ENCODE measurements around the gene UBXN2A.

Gene UBXN2A

DNA sequence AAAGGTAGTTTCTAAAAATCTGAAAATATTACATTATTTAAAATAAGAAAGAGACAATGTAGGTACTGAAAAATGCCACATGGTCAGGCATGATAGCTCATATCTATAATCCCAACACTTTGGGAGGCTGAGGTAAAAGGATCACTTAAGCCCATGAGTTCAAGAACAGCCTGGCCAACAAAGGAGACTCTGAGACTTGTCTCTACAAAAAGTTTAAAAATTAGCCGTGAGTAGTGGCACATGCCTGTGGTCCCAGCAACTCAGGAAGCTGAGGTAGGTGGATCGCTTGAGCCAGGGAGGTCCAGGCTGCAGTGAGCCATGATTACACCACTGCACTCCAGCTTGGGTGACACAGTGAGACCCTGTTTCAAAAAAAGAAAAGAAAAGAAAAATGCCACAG is 35.1 kb upstream of the UBXN2A start:
- Histone ChIP-seq H3K9ac (ENCODE audit: low read length) (peak overlapping the region; percentile 39), H3K79me1 (replicated peaks; ENCODE audit: low read length, poor library complexity, severe bottlenecking) (peaks cover 5% of the 10 kb centered on the region), H3K23ac (ENCODE audit: low read length in 2 of 2) (no peak overlapping the region), H3K36me3 (ENCODE audit: control insufficient read depth in 1 of 2, insufficient read depth in 2 of 2, low read depth in 1 of 2, low read length in 2 of 2) (no peaks in the 10 kb centered on the region), H3K9me3 (ENCODE audit: control insufficient read depth, low read length) (no peaks in the 10 kb centered on the region), H3K4me1 (ENCODE audit: control insufficient read depth, insufficient read depth, low read depth, low read length) (peaks cover 4% of the 10 kb centered on the region), H2BK120ac (ENCODE audit: low read depth, low read length) (no peak overlapping the region), H4K91ac (ENCODE audit: low read length) (no peak overlapping the region), H3K27ac (ENCODE audit: low read length, poor library complexity, severe bottlenecking) (peak overlapping the region; percentile 23), H3K18ac (ENCODE audit: low read depth in 1 of 2, low read length in 2 of 2) (no peak overlapping the region), H2BK12ac (ENCODE audit: low read length in 2 of 2) (no peak overlapping the region), H2AFZ (ENCODE audit: low read depth, low read length) (no peak overlapping the region), H2BK5ac (ENCODE audit: low read depth, low read length, poor library complexity, severe bottlenecking) (no peak overlapping the region), H3K14ac (ENCODE audit: low read length in 2 of 2) (no peak overlapping the region), H2BK15ac (ENCODE audit: low read depth, poor library complexity, severe bottlenecking) (no peak overlapping the region), H3K4me2 (ENCODE audit: low read length, poor library complexity, severe bottlenecking) (no peak overlapping the region), H4K8ac (ENCODE audit: low read length) (no peak overlapping the region), H3K4ac (ENCODE audit: low read depth in 1 of 2, low read length in 2 of 2) (no peak overlapping the region), H3K4me3 (ENCODE audit: insufficient read depth in 1 of 2, low read depth in 1 of 2, low read length in 2 of 2) (no peak overlapping the region), H3K27me3 (ENCODE audit: control insufficient read depth in 1 of 2, insufficient read depth in 1 of 2, low read length in 2 of 2) (no peaks in the 10 kb centered on the region), H2AK5ac (ENCODE audit: low read length, severe bottlenecking) (no peak overlapping the region)
- DNase-seq: peak; percentile 54
- 80% methylated on average over 2 of the region's 2 CpGs for WGBS

DNA sequence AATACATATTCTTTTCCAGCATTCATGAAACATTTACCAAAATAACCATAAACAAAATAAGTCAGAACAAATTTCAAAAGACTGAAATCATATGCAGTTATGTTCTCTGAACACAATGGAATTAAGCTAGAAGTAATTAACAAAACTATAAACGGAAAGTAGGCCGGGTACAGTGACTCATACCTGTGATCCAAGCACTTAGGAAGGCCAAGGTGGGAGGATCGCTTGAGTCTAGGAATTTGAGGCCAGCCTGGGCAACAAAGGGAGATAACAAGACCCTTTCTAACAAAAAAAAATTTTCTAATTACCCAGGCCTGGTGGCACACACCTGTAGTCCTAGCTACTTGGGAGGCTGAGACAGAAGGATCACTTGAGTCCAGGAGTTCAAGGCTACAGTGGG is 28.2 kb upstream of the UBXN2A start:
- Histone ChIP-seq H2AFZ (ENCODE audit: low read depth, low read length) (no peak overlapping the region), H3K27ac (ENCODE audit: low read length, poor library complexity, severe bottlenecking) (no peak overlapping the region), H2BK120ac (ENCODE audit: low read depth, low read length) (no peak overlapping the region), H3K18ac (ENCODE audit: low read depth in 1 of 2, low read length in 2 of 2) (no peak overlapping the region), H4K91ac (ENCODE audit: low read length) (no peak overlapping the region), H3K9me3 (ENCODE audit: control insufficient read depth, low read length) (no peaks in the 10 kb centered on the region), H2BK12ac (ENCODE audit: low read length in 2 of 2) (no peak overlapping the region), H3K27me3 (ENCODE audit: control insufficient read depth in 1 of 2, insufficient read depth in 1 of 2, low read length in 2 of 2) (no peaks in the 10 kb centered on the region), H3K4me2 (ENCODE audit: low read length, poor library complexity, severe bottlenecking) (no peak overlapping the region), H2BK5ac (ENCODE audit: low read depth, low read length, poor library complexity, severe bottlenecking) (no peak overlapping the region), H3K4me3 (ENCODE audit: insufficient read depth in 1 of 2, low read depth in 1 of 2, low read length in 2 of 2) (no peak overlapping the region), H3K36me3 (ENCODE audit: control insufficient read depth in 1 of 2, insufficient read depth in 2 of 2, low read depth in 1 of 2, low read length in 2 of 2) (no peaks in the 10 kb centered on the region), H3K14ac (ENCODE audit: low read length in 2 of 2) (no peak overlapping the region), H2AK5ac (ENCODE audit: low read length, severe bottlenecking) (no peak overlapping the region), H3K4me1 (ENCODE audit: control insufficient read depth, insufficient read depth, low read depth, low read length) (no peaks in the 10 kb centered on the region), H3K79me1 (replicated peaks; ENCODE audit: low read length, poor library complexity, severe bottlenecking) (peaks cover 11% of the 10 kb centered on the region), H3K4ac (ENCODE audit: low read depth in 1 of 2, low read length in 2 of 2) (no peak overlapping the region), H2BK15ac (ENCODE audit: low read depth, poor library complexity, severe bottlenecking) (no peak overlapping the region), H3K23ac (ENCODE audit: low read length in 2 of 2) (no peak overlapping the region), H3K9ac (ENCODE audit: low read length) (no peak overlapping the region), H4K8ac (ENCODE audit: low read length) (no peak overlapping the region)
- WGBS: 40% methylated on average over 2 of the region's 3 CpGs
- DNase-seq: no peak

DNA sequence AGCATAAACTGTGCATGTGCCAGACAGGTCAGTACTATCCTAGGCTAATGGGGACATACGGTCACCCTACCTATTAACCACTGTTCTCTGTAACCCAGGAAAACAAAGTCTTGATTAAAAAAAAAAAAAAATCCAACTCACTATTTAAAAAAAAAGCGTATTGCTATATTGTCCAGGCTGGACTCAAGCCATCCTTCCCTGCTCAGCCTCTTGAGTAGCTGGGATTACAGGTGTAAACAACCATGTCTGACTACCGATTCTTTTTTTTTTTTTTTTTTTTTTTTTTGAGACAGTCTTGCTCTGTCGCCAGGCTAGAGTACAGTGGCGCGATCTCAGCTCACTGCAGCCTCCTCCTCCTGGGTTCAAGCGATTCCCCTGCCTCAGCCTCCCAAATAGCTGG is 24.9 kb upstream of the UBXN2A start:
- Histone ChIP-seq H3K79me1 (replicated peaks; ENCODE audit: low read length, poor library complexity, severe bottlenecking) (peaks cover 14% of the 10 kb centered on the region), H3K4me3 (ENCODE audit: insufficient read depth in 1 of 2, low read depth in 1 of 2, low read length in 2 of 2) (no peak overlapping the region)
- WGBS: 99% methylated on average over 7 of the region's 7 CpGs

DNA sequence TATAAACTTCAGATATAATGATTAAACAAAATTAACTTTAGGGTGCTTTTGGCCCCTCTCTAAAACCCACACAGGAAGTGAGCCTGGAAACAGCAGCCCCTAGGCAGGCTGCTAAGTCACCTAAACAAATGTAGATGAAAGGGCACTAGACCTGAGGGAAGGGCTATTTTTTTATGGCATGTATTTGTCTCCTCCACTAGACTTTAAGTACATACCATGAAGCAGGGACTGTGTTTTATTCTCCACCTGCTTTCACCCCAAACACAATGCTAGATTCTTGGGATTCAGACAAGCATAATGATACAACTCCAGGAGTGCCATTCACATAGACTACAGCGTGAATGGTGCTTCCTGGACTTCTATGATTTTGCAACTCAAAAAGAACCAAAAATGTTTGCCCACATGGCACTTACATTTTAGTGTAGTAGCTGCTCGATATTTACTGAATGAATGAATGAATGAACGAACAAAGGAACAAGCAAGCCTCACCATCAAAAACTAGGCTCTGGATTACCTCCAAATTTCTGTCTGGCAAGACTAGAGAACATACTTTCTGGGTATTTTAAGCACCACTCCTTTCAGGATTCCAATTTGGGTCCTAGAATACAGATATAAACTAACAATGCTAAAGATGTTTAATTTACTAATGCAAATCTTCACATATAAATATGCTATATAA is 23.4 kb upstream of the UBXN2A start:
- H4K8ac ChIP-seq (ENCODE audit: low read length): no peak overlapping the region
- no peak overlapping the region for H2BK12ac ChIP-seq (ENCODE audit: low read length in 2 of 2)
- H3K9me3 ChIP-seq (ENCODE audit: control insufficient read depth, low read length): no peaks in the 10 kb centered on the region
- no peak overlapping the region for H3K4me2 ChIP-seq (ENCODE audit: low read length, poor library complexity, severe bottlenecking)
- H2AK5ac ChIP-seq (ENCODE audit: low read length, severe bottlenecking): no peak overlapping the region
- H2BK120ac ChIP-seq (ENCODE audit: low read depth, low read length): no peak overlapping the region
- no peak overlapping the region for H3K9ac ChIP-seq (ENCODE audit: low read length)
- H3K23ac ChIP-seq (ENCODE audit: low read length in 2 of 2): no peak overlapping the region
- no peaks in the 10 kb centered on the region for H3K27me3 ChIP-seq (ENCODE audit: control insufficient read depth in 1 of 2, insufficient read depth in 1 of 2, low read length in 2 of 2)
- H2AFZ ChIP-seq (ENCODE audit: low read depth, low read length): no peak overlapping the region
- no peaks in the 10 kb centered on the region for H3K36me3 ChIP-seq (ENCODE audit: control insufficient read depth in 1 of 2, insufficient read depth in 2 of 2, low read depth in 1 of 2, low read length in 2 of 2)
- 100% methylated on average over 3 of the region's 3 CpGs for WGBS
- H3K14ac ChIP-seq (ENCODE audit: low read length in 2 of 2): no peak overlapping the region
- H3K27ac ChIP-seq (ENCODE audit: low read length, poor library complexity, severe bottlenecking): no peak overlapping the region
- H4K91ac ChIP-seq (ENCODE audit: low read length): no peak overlapping the region
- H3K18ac ChIP-seq (ENCODE audit: low read depth in 1 of 2, low read length in 2 of 2): no peak overlapping the region
- H3K4me1 ChIP-seq (ENCODE audit: control insufficient read depth, insufficient read depth, low read depth, low read length): no peaks in the 10 kb centered on the region
- no peak overlapping the region for H2BK5ac ChIP-seq (ENCODE audit: low read depth, low read length, poor library complexity, severe bottlenecking)
- no peak overlapping the region for H2BK15ac ChIP-seq (ENCODE audit: low read depth, poor library complexity, severe bottlenecking)
- H3K4me3 ChIP-seq (ENCODE audit: insufficient read depth in 1 of 2, low read depth in 1 of 2, low read length in 2 of 2): no peak overlapping the region
- DNase-seq: no peak
- H3K79me1 ChIP-seq (replicated peaks; ENCODE audit: low read length, poor library complexity, severe bottlenecking): peaks cover 11% of the 10 kb centered on the region
- no peak overlapping the region for H3K4ac ChIP-seq (ENCODE audit: low read depth in 1 of 2, low read length in 2 of 2)

More for the DNA sequence above, 24.9 kb upstream of the UBXN2A start:
- no peak overlapping the region for H3K23ac ChIP-seq (ENCODE audit: low read length in 2 of 2)
- no peak overlapping the region for H2BK5ac ChIP-seq (ENCODE audit: low read depth, low read length, poor library complexity, severe bottlenecking)
- H3K4ac ChIP-seq (ENCODE audit: low read depth in 1 of 2, low read length in 2 of 2): no peak overlapping the region
- H2BK15ac ChIP-seq (ENCODE audit: low read depth, poor library complexity, severe bottlenecking): no peak overlapping the region
- H3K18ac ChIP-seq (ENCODE audit: low read depth in 1 of 2, low read length in 2 of 2): no peak overlapping the region
- no peak overlapping the region for H3K14ac ChIP-seq (ENCODE audit: low read length in 2 of 2)
- no peak overlapping the region for H2BK120ac ChIP-seq (ENCODE audit: low read depth, low read length)
- no peak overlapping the region for H3K4me2 ChIP-seq (ENCODE audit: low read length, poor library complexity, severe bottlenecking)
- no peak overlapping the region for H2AK5ac ChIP-seq (ENCODE audit: low read length, severe bottlenecking)
- no peak overlapping the region for H3K9ac ChIP-seq (ENCODE audit: low read length)
- no peak overlapping the region for H3K27ac ChIP-seq (ENCODE audit: low read length, poor library complexity, severe bottlenecking)
- H2BK12ac ChIP-seq (ENCODE audit: low read length in 2 of 2): no peak overlapping the region
- no peaks in the 10 kb centered on the region for H3K9me3 ChIP-seq (ENCODE audit: control insufficient read depth, low read length)
- H3K27me3 ChIP-seq (ENCODE audit: control insufficient read depth in 1 of 2, insufficient read depth in 1 of 2, low read length in 2 of 2): no peaks in the 10 kb centered on the region
- H2AFZ ChIP-seq (ENCODE audit: low read depth, low read length): no peak overlapping the region
- H3K36me3 ChIP-seq (ENCODE audit: control insufficient read depth in 1 of 2, insufficient read depth in 2 of 2, low read depth in 1 of 2, low read length in 2 of 2): no peaks in the 10 kb centered on the region
- no peak overlapping the region for H4K91ac ChIP-seq (ENCODE audit: low read length)
- no peaks in the 10 kb centered on the region for H3K4me1 ChIP-seq (ENCODE audit: control insufficient read depth, insufficient read depth, low read depth, low read length)
- H4K8ac ChIP-seq (ENCODE audit: low read length): no peak overlapping the region
- DNase-seq: no peak
